ES-I3 (cell line): Measurements from ENCODE around the gene CTAGE1.

Source experiments
- H3K36me3 ChIP-seq: 2 replicates; pipeline ENCODE4 v1.6.1; 2013; ENCODE audit warnings: mild to moderate bottlenecking, low read length, control low read depth, moderate library complexity; ENCODE audit not compliant: insufficient read depth
- H3K4me1 ChIP-seq: 2 replicates; pipeline ENCODE4 v1.6.1; 2013; ENCODE audit warnings: mild to moderate bottlenecking, control low read depth, low read length; ENCODE audit not compliant: insufficient read depth
- H3K9ac ChIP-seq: 2 replicates; pipeline ENCODE4 v1.6.1; 2013; ENCODE audit warnings: low read depth, mild to moderate bottlenecking, low read length, moderate library complexity
- H3K9me3 ChIP-seq: 2 replicates; pipeline ENCODE4 v1.6.1; 2013; ENCODE audit warnings: mild to moderate bottlenecking, low read length, moderate library complexity; ENCODE audit not compliant: control insufficient read depth, insufficient read depth

CTAGE1 gene

GRCh38 chr18:22424565-22424963 lies 6.8 kb upstream of the CTAGE1 start:
- Histone ChIP-seq H3K9ac (no peak overlapping the region), H3K9me3 (no peaks in the 10 kb centered on the region), H3K4me1 (no peaks in the 10 kb centered on the region), H3K36me3 (no peaks in the 10 kb centered on the region)

GRCh38 chr18:22423878-22424564 lies 6.3 kb upstream of the CTAGE1 start:
- H3K36me3 ChIP-seq = no peaks in the 10 kb centered on the region
- H3K9ac ChIP-seq = no peak overlapping the region
- no peaks in the 10 kb centered on the region for H3K9me3 ChIP-seq
- no peaks in the 10 kb centered on the region for H3K4me1 ChIP-seq

GRCh38 chr18:22422909-22423548 lies 5.3 kb upstream of the CTAGE1 start:
- Histone ChIP-seq H3K9me3 (no peaks in the 10 kb centered on the region; the same call in 1 of the 2 replicates), H3K4me1 (no peaks in the 10 kb centered on the region), H3K9ac (no peak overlapping the region), H3K36me3 (no peaks in the 10 kb centered on the region)

GRCh38 chr18:22420652-22421051 lies 2.9 kb upstream of the CTAGE1 start:
- no peaks in the 10 kb centered on the region; the same call in 1 of the 2 replicates for H3K9me3 ChIP-seq
- H3K9ac ChIP-seq = no peak overlapping the region
- H3K4me1 ChIP-seq = no peaks in the 10 kb centered on the region
- H3K36me3 ChIP-seq = no peaks in the 10 kb centered on the region

DNA sequence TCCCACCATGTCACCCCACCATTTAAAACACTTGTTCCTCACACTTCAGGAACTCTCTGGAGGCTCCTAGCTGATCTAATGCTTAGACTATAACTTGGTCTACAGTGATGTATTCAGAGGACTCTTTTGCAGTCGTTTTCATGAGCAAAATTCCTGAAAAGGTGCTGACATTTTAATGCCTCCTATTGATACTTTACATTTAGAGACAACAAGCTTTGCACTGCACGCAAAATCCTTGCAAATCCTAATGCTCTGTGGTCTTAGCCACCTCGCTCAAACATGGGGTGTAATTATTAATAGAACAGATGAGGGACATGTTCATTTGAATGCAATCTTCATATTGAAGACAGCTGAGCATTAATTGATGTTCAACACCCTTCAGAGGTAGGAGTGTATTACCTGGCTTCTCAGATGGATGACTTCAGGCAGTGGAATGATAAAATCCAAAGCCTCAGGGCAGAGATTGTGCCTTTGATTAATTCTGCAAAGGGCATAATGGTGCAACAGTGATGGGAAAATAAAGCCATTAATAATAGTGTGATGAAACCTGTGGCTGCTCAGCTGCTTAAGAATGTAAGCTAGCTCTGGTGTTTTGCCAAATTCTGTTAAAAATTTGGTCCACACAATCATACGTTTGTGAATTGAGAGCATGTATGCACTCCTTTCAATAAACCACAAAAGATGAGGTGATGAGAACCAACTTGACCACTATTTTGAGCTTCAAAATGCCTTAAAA lies 5.4 kb downstream of the CTAGE1 start:
- Histone ChIP-seq H3K4me1 (no peaks in the 10 kb centered on the region), H3K9me3 (no peaks in the 10 kb centered on the region), H3K9ac (no peak overlapping the region), H3K36me3 (no peaks in the 10 kb centered on the region)

DNA sequence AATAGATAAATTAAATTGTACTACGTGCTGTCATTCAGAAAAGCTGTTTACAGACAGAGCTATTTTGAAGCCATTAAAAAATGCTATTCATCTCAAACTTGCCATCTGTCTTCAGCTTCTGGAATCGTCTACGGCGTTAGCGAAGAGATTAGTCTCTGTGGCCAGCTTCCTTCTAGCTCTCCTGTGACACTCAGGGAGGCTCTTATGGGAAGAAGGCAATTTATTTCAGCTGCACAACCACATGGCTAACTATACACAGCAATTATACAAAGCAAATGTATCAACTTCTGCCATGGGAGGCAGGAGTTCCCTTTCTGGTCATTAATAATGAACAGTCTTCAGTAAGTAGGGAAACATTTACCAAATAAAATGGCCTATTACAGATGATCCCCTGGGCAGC lies 6.3 kb downstream of the CTAGE1 start:
- no peaks in the 10 kb centered on the region for H3K4me1 ChIP-seq
- no peaks in the 10 kb centered on the region for H3K9me3 ChIP-seq
- H3K36me3 ChIP-seq = no peaks in the 10 kb centered on the region
- H3K9ac ChIP-seq = no peak overlapping the region

DNA sequence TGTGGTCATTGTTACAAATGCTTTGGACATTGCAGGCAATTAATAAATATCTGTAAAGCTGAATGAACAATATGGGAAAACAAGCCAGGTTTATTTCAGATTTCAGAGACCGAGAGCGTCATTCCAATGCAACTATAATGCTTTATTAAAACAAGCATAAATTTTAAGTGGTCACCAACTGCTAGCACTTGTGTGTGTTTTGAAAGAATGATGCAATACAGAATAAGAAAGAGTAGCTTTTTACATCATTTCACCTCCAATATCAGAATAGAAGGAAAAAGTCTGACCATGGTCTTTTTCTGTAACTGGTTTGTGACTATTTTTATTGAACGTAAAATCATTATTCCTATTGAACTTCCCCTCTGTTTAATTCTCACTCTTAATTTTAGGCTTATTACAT lies 7.6 kb downstream of the CTAGE1 start:
- Histone ChIP-seq H3K36me3 (no peaks in the 10 kb centered on the region), H3K9ac (no peak overlapping the region), H3K4me1 (no peaks in the 10 kb centered on the region), H3K9me3 (no peaks in the 10 kb centered on the region; the same call in 1 of the 2 replicates)

- H3K9me3 ChIP-seq = no peaks in the 10 kb centered on the region; the same call in 1 of the 2 replicates
- H3K9ac ChIP-seq = no peak overlapping the region
- no peaks in the 10 kb centered on the region for H3K4me1 ChIP-seq
- H3K36me3 ChIP-seq = no peaks in the 10 kb centered on the region
Observed at GRCh38 chr18:22409445-22409844, 8.3 kb downstream of the CTAGE1 start.

DNA sequence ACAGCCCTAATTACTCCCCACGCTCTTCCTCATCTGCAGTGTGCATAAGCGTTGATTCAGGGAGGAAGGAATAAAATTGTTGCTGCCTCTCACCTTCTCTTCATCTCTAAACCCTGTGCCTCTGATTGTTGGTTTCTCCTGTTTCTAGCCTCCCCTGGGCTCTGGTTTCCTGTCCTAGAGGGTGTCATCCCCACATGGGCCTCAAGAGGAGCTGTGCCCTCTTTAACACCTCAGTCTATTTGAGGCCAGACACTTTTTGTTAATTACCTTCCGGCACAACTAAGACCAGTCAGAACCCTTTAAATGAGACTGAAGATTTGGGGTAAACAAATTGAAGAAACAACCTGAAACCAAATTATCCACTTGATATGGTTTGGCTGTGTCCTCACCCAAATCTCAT lies 9.7 kb downstream of the CTAGE1 start:
- no peaks in the 10 kb centered on the region for H3K36me3 ChIP-seq

GRCh38 chr18:22405142-22405541 lies 12.6 kb downstream of the CTAGE1 start:
- peaks cover 6% of the 10 kb centered on the region; the same call in 1 of the 2 replicates for H3K4me1 ChIP-seq
- no peak overlapping the region for H3K9ac ChIP-seq

More for the DNA sequence above, 9.7 kb downstream of the CTAGE1 start:
- Histone ChIP-seq H3K9ac (no peak overlapping the region), H3K4me1 (peaks cover 3% of the 10 kb centered on the region; the same call in 1 of the 2 replicates), H3K9me3 (no peaks in the 10 kb centered on the region; the same call in 1 of the 2 replicates)

DNA sequence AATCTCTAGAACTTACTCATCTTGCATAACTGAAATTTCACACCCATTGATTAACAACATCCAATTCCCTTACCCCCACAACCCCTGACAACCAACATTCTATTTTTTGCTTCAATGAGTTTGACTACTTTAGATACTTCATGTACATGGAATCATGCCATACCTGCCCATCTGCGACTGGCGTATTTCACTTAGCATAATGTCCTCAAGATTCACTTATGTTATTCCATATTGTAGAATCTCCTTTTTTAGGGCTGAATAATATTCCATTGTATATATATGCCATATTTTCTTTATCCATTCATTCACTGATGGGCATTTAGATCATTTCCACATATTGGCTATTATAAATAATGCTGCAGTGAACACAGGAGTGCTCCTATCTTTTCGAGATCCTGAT lies 13.8 kb downstream of the CTAGE1 start:
- H3K36me3 ChIP-seq = no peaks in the 10 kb centered on the region
- H3K4me1 ChIP-seq = peaks cover 16% of the 10 kb centered on the region; the same call in 1 of the 2 replicates
- no peak overlapping the region for H3K9ac ChIP-seq
- no peaks in the 10 kb centered on the region; the same call in 1 of the 2 replicates for H3K9me3 ChIP-seq

More at GRCh38 chr18:22405142-22405541, 12.6 kb downstream of the CTAGE1 start:
- Histone ChIP-seq H3K36me3 (no peaks in the 10 kb centered on the region), H3K9me3 (no peaks in the 10 kb centered on the region; the same call in 1 of the 2 replicates)

DNA sequence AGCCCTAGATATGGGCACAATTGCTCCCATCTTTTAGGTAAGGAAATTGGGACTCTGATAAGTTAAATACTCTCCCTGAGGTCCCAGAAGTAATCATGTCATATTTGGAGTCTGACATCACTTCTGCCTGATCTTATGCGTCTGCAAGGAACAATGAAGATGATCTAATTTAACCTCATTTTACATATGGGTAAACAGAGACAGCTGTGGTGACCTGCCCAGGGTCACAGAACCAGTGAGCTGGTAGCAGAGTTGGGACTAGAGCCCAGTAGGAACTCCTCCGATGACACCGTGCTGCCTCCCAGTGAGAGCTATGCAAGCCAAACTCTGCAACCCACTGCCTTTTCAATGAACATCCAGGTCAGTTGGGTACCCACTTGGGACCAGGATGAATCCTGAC lies 17.8 kb downstream of the CTAGE1 start:
- Histone ChIP-seq H3K9me3 (no peaks in the 10 kb centered on the region), H3K9ac (no peak overlapping the region), H3K36me3 (no peaks in the 10 kb centered on the region), H3K4me1 (peaks cover 16% of the 10 kb centered on the region; the same call in 1 of the 2 replicates)

DNA sequence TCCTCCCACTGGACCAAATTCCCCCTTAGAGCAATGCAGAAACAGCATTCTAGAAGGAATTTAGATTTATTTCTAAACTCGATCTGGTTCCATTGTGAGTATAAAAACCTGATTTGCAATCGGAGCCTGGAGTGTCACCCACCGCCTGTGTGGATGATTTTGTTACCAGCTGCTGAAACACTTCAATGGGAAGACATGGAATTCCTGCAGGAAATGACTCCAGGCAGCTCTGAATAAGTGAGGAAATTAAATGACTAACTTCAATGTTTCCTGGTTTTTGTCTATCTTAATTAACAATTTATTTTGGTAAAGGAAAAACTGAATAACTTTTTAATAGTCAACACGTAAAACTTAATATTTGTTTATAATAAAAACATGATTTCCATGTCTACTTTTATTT lies 19.3 kb downstream of the CTAGE1 start:
- no peak overlapping the region for H3K9ac ChIP-seq
- H3K9me3 ChIP-seq = no peaks in the 10 kb centered on the region
- peaks cover 16% of the 10 kb centered on the region; the same call in 1 of the 2 replicates for H3K4me1 ChIP-seq
- H3K36me3 ChIP-seq = no peaks in the 10 kb centered on the region

GRCh38 chr18:22394428-22394827 lies 23.3 kb downstream of the CTAGE1 start:
- H3K9ac ChIP-seq = no peak overlapping the region
- H3K9me3 ChIP-seq = no peaks in the 10 kb centered on the region
- H3K4me1 ChIP-seq = peaks cover 4% of the 10 kb centered on the region; the same call in 1 of the 2 replicates
- H3K36me3 ChIP-seq = no peaks in the 10 kb centered on the region
